HEK293T (cell line): ENCODE data around the gene FOXN1.

Experiments
- BHLHE40 ChIP-seq: fragments of 450-650 bp; IDR thresholded peaks from 2 replicates; pipeline ENCODE4 v1.6.1; 2016; ENCODE audit warnings: mild to moderate bottlenecking, moderate library complexity, borderline replicate concordance
- ELF4 ChIP-seq: fragments of 450-650 bp; IDR thresholded peaks from 2 replicates; pipeline ENCODE4 v1.6.1; 2017; ENCODE audit warnings: antibody characterized with exemption
- FOXM1 ChIP-seq: fragments of 450-650 bp; IDR thresholded peaks from 2 replicates; pipeline ENCODE4 v1.6.1; 2017; ENCODE audit warnings: mild to moderate bottlenecking, borderline replicate concordance
- L3MBTL2 ChIP-seq: fragments of 450-650 bp; conservative IDR thresholded peaks from 2 replicates; pipeline ENCODE4 v1.6.1; 2016; ENCODE audit warnings: mild to moderate bottlenecking
- NFRKB ChIP-seq: fragments of 450-650 bp; IDR thresholded peaks from 2 replicates; pipeline ENCODE4 v1.6.1; 2016; ENCODE audit warnings: mild to moderate bottlenecking, moderate library complexity
- SUZ12 ChIP-seq: fragments of 450-650 bp; IDR thresholded peaks from 2 replicates; pipeline ENCODE4 v1.6.1; 2016; ENCODE audit warnings: mild to moderate bottlenecking
- TARDBP ChIP-seq: fragments of 450-650 bp; IDR thresholded peaks from 2 replicates; pipeline ENCODE4 v1.6.1; 2016
- ZNF384 ChIP-seq: fragments of 450-650 bp; IDR thresholded peaks from 2 replicates; pipeline ENCODE4 v1.6.1; 2016
- TF ChIP-seq, protein P1 (sequence below): fragments of 450-650 bp; IDR thresholded peaks from 2 replicates; pipeline ENCODE4 v1.6.1; 2016

- TF ChIP-seq ZNF384 (no peak), SUZ12 (no peak), TARDBP (no peak), L3MBTL2 (no peak), FOXM1 (no peak), ELF4 (no peak), NFRKB (no peak), BHLHE40 (no peak)
- TF ChIP-seq, protein P1, sequence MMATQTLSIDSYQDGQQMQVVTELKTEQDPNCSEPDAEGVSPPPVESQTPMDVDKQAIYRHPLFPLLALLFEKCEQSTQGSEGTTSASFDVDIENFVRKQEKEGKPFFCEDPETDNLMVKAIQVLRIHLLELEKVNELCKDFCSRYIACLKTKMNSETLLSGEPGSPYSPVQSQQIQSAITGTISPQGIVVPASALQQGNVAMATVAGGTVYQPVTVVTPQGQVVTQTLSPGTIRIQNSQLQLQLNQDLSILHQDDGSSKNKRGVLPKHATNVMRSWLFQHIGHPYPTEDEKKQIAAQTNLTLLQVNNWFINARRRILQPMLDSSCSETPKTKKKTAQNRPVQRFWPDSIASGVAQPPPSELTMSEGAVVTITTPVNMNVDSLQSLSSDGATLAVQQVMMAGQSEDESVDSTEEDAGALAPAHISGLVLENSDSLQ, result no peak
These were observed 13.1 kb downstream of the FOXN1 start for GRCh38 chr17:28519236-28519635.
